ENCODE measurements around the gene OSBPL5. TPM values are rescaled to one million over a fixed set of nuclear protein-coding genes. Genes with fewer than 3 reads are reported as not detected.
"Not testable (repeated sequence)": the region's sequence is repeated elsewhere in the genome, so short reads cannot be mapped to it uniquely, and the experiment has no call there.

The OSBPL5 gene
- total and polyA plus RNA-seq, 5 donors: 10.3 to 19.1 (median 15.2) TPM

DNA sequence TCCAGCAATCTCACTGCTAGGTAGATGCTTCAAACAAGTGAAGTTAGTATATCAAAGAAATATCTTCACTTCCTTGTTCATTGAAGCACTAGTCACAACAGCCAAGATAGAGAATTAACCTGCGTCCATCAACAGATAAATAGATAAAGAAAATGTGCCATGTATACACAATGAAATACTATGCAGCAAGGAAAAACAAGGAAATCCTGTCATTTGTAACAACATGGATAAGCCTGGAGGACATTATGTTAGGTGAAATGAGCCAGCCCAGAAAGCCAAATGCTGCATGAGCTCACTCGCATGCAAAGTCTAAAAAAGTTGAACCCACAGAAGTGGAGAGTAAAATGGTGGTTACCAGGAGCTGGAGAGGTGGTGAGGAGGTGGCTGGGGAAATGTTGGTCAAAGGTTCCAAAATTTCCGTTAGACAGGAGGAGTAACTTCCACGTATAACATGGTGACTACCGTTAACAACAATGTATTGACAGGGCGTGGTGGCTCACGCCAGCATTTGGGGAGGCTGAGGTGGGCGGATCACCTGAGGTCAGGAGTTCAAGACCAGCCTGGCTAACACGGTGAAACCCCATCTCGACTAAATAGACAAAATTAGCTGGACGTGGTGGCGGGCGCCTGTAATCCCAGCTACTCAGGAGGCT is 84.3 kb downstream of the OSBPL5 start:
- intact Hi-C loops (cut with DNase I): no loop called here
- Histone ChIP-seq H3K4me1 (ENCODE audit: control insufficient read depth, insufficient read depth, low read length) (no peaks in the 10 kb centered on the region), H3K27ac (ENCODE audit: low read length) (no peak overlapping the region), H3K27me3 (ENCODE audit: control insufficient read depth, insufficient read depth) (no peaks in the 10 kb centered on the region), H3K4me3 (ENCODE audit: low read length) (no peak overlapping the region), H3K9me3 (ENCODE audit: control insufficient read depth, low read length) (no peaks in the 10 kb centered on the region)
- no peak for DNase-seq
- 86% methylated on average over 13 of the region's 13 CpGs for WGBS
- no peak for ATAC-seq

- intact Hi-C loops (cut with DNase I): no loop called here
- H3K4me3 ChIP-seq (ENCODE audit: low read length): no peak overlapping the region
Observed at GRCh38 chr11:3080104-3080503, 85.0 kb downstream of the OSBPL5 start.

DNA sequence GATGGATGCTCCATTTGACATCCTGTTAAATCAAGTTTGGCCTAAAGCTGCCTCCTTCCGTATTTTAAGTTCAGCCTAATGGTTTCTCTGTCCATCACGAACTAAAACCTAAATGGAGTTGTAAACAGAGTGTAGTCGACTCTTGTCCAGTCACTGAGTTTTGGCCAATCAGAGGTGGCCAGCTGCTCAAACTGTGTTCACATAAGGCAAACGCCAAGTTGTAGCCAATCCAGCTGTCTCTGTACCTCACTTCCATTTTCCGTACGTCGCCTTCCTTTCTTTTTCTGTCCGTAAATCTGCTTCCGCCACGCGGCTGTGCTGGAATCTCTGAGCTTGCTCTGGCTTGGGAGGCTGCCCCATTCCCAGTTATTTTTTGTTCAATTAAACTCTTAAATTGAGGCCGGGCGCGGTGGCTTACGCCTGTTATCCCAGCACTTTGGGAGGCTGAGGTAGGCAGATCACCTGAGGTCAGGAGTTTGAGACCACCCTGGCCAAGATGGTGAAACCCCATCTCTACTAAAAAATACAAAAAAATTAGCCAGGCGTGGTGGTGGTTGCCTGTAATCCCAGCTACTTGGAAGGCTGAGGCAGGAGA is 87.2 kb downstream of the OSBPL5 start:
- intact Hi-C loops (cut with DNase I): no loop called here
- 83% methylated on average over 16 of the region's 16 CpGs for WGBS
- no peak for ATAC-seq

More at GRCh38 chr11:3080104-3080503, 85.0 kb downstream of the OSBPL5 start:
- H3K27ac ChIP-seq (ENCODE audit: low read length): no peak overlapping the region
- WGBS: 87% methylated on average over 1 of the region's 1 CpG
- ATAC-seq: no peak
- H3K27me3 ChIP-seq (ENCODE audit: control insufficient read depth, insufficient read depth): no peaks in the 10 kb centered on the region
- DNase-seq: no peak
- no peaks in the 10 kb centered on the region for H3K9me3 ChIP-seq (ENCODE audit: control insufficient read depth, low read length)
- H3K4me1 ChIP-seq (ENCODE audit: control insufficient read depth, insufficient read depth, low read length): no peaks in the 10 kb centered on the region

GRCh38 chr11:3077189-3077836 is 87.8 kb downstream of the OSBPL5 start:
- no peak for DNase-seq
- intact Hi-C loops (cut with DNase I): no loop called here
- Histone ChIP-seq H3K27ac (ENCODE audit: low read length) (no peak overlapping the region), H3K4me3 (ENCODE audit: low read length) (no peak overlapping the region), H3K9me3 (ENCODE audit: control insufficient read depth, low read length) (no peaks in the 10 kb centered on the region), H3K27me3 (ENCODE audit: control insufficient read depth, insufficient read depth) (no peaks in the 10 kb centered on the region), H3K4me1 (ENCODE audit: control insufficient read depth, insufficient read depth, low read length) (no peaks in the 10 kb centered on the region)
- no peak for ATAC-seq
- WGBS: 87% methylated on average over 11 of the region's 11 CpGs

More for the DNA sequence above, 87.2 kb downstream of the OSBPL5 start:
- no peak for DNase-seq
- Histone ChIP-seq H3K27me3 (ENCODE audit: control insufficient read depth, insufficient read depth) (no peaks in the 10 kb centered on the region), H3K27ac (ENCODE audit: low read length) (no peak overlapping the region), H3K9me3 (ENCODE audit: control insufficient read depth, low read length) (no peaks in the 10 kb centered on the region), H3K4me1 (ENCODE audit: control insufficient read depth, insufficient read depth, low read length) (no peaks in the 10 kb centered on the region), H3K4me3 (ENCODE audit: low read length) (no peak overlapping the region)

- H3K4me3 ChIP-seq (ENCODE audit: low read length): no peak overlapping the region
- H3K9me3 ChIP-seq (ENCODE audit: control insufficient read depth, low read length): no peaks in the 10 kb centered on the region
- H3K27me3 ChIP-seq (ENCODE audit: control insufficient read depth, insufficient read depth): no peaks in the 10 kb centered on the region
- no peaks in the 10 kb centered on the region for H3K4me1 ChIP-seq (ENCODE audit: control insufficient read depth, insufficient read depth, low read length)
- no peak overlapping the region for H3K27ac ChIP-seq (ENCODE audit: low read length)
- ATAC-seq: peak; percentile 35 to 38
- intact Hi-C loops (cut with DNase I): no loop called here
- peak in 1 of 3 donors; percentile 66 for DNase-seq
- WGBS: 67% methylated on average over 8 of the region's 8 CpGs
Observed at GRCh38 chr11:3074912-3075589, 90.1 kb downstream of the OSBPL5 start.

DNA sequence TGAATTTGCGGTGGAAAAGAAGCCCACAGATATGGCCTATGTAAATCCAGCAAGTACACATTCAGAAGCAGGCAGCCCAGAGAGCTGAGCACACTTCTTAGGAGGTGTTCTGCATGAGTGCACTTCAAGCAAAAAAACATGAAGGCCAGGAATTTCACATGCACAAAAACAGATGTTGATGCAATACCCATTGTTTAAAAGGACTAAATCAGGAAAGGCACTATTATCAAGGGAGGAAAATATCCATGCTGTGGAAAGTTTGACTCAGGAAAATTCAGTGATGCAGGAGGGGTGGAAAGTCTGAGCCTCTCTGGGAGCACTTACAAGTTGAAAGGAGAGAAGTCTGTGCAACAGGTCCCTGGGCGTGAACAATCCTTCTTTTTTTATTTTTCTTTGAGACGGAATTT is 92.1 kb downstream of the OSBPL5 start:
- Histone ChIP-seq H3K4me1 (ENCODE audit: control insufficient read depth, insufficient read depth, low read length) (no peaks in the 10 kb centered on the region), H3K9me3 (ENCODE audit: control insufficient read depth, low read length) (no peaks in the 10 kb centered on the region), H3K4me3 (ENCODE audit: low read length) (no peak overlapping the region), H3K27me3 (ENCODE audit: control insufficient read depth, insufficient read depth) (no peaks in the 10 kb centered on the region), H3K27ac (ENCODE audit: low read length) (peak overlapping the region; percentile 62)
- no peak for DNase-seq
- ATAC-seq: peak; percentile 84 to 97
- WGBS: 66% methylated on average over 3 of the region's 3 CpGs
- intact Hi-C loops (cut with DNase I): no loop called here

- ATAC-seq: no peak
- 78% methylated on average over 7 of the region's 8 CpGs for WGBS
- intact Hi-C loops (cut with DNase I): no loop called here
- Histone ChIP-seq H3K9me3 (ENCODE audit: control insufficient read depth, low read length) (no peaks in the 10 kb centered on the region), H3K27me3 (ENCODE audit: control insufficient read depth, insufficient read depth) (no peaks in the 10 kb centered on the region), H3K4me1 (ENCODE audit: control insufficient read depth, insufficient read depth, low read length) (no peaks in the 10 kb centered on the region), H3K4me3 (ENCODE audit: low read length) (no peak overlapping the region), H3K27ac (ENCODE audit: low read length) (no peak overlapping the region)
- no peak for DNase-seq
Observed at GRCh38 chr11:3069425-3069824, 95.7 kb downstream of the OSBPL5 start.

- H3K4me3 ChIP-seq (ENCODE audit: low read length); ATAC-seq; H3K4me1 ChIP-seq (ENCODE audit: control insufficient read depth, insufficient read depth, low read length); H3K27ac ChIP-seq (ENCODE audit: low read length); intact Hi-C loops (cut with DNase I); H3K27me3 ChIP-seq (ENCODE audit: control insufficient read depth, insufficient read depth); DNase-seq; H3K9me3 ChIP-seq (ENCODE audit: control insufficient read depth, low read length): not testable (repeated sequence)
- 91% methylated on average over 3 of the region's 3 CpGs for whole genome bisulfite sequencing
Observed at GRCh38 chr11:3066308-3066707, 98.8 kb downstream of the OSBPL5 start.

DNA sequence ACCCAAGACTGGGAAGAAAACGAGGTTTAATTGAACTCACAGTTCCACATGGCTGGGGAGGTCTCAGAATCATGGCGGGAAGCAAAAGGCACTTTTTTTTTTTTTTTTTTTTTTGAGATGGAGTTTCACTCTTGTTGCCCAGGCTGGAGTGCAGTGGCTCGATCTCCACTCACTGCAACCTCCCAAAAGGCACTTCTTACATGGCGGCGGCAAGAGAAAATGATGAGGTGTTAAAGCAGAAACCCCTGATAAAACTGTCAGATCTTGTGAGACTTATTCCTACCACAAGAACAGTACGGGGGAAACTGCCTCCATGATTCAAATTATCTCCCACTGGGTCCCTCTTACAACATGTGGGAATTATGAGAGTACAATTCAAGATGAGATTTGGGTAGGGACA is 100.4 kb downstream of the OSBPL5 start:
- 85% methylated on average over 6 of the region's 6 CpGs for WGBS
- intact Hi-C loops (cut with DNase I); H3K27ac ChIP-seq (ENCODE audit: low read length); ATAC-seq; H3K4me1 ChIP-seq (ENCODE audit: control insufficient read depth, insufficient read depth, low read length); H3K9me3 ChIP-seq (ENCODE audit: control insufficient read depth, low read length); H3K27me3 ChIP-seq (ENCODE audit: control insufficient read depth, insufficient read depth); DNase-seq; H3K4me3 ChIP-seq (ENCODE audit: low read length): not testable (repeated sequence)

DNA sequence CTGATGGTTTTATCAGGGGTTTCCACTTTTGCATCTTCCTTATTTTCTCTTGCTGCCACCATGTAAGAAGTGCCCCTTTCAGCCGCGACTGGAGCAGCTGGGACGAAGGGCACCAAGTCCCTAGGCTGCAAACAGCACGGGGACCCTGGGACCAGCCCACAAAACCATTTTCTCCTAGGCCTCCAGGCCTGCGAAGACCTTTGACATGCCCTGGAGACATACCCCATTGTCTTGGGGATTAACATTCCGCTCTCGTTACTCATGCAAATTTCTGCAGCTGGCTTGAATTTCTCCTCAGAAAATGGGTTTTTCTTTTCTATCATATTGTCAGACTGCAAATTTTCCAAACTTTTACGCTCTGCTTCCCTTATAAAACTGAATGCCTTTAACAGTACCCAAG is 101.2 kb downstream of the OSBPL5 start:
- H3K4me1 ChIP-seq (ENCODE audit: control insufficient read depth, insufficient read depth, low read length); H3K27me3 ChIP-seq (ENCODE audit: control insufficient read depth, insufficient read depth); ATAC-seq; H3K9me3 ChIP-seq (ENCODE audit: control insufficient read depth, low read length); H3K4me3 ChIP-seq (ENCODE audit: low read length); H3K27ac ChIP-seq (ENCODE audit: low read length); intact Hi-C loops (cut with DNase I): not testable (repeated sequence)
- DNase-seq: peak in 1 of 3 donors; percentile 17
- 69% methylated on average over 8 of the region's 8 CpGs for WGBS

DNA sequence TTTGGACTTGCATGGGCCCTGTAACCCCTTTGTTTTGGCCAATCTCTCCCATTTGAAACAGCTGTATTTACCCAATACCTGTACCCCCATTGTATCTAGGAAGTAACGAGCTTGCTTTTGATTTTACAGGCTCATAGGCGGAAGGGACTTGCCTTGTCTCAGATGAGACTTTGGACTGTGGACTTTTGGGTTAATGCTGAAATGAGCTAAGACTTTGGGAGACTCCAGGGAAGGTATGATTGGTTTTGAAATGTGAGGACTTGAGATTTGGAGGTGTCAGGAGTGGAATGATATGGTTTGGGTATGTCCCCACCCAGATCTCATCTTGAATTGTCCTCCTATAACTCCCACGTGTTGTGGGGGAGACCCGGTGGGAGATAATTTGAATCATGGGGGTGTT is 101.7 kb downstream of the OSBPL5 start:
- H3K27ac ChIP-seq (ENCODE audit: low read length); intact Hi-C loops (cut with DNase I); ATAC-seq; H3K4me3 ChIP-seq (ENCODE audit: low read length); H3K4me1 ChIP-seq (ENCODE audit: control insufficient read depth, insufficient read depth, low read length); H3K27me3 ChIP-seq (ENCODE audit: control insufficient read depth, insufficient read depth); DNase-seq; H3K9me3 ChIP-seq (ENCODE audit: control insufficient read depth, low read length): not testable (repeated sequence)
- WGBS: 84% methylated on average over 4 of the region's 4 CpGs

Measured in right cardiac atrium (tissue), 5 donors.